Panc1 (cell line): Measurements from ENCODE around the gene LYZL1. TPM values are rescaled to one million over a fixed set of nuclear protein-coding genes. Genes with fewer than 3 reads are reported as not detected.

ENCODE experiments used
- ATAC-seq: fragments of 200-7000 bp; cut with Tn5 transposase; 2 replicates; pipeline ENCODE4 v1.9.1; 2020; ENCODE audit warnings: mild to moderate bottlenecking, moderate library complexity
- BruUV-seq: library from RNA; stranded (reverse); fragments of 400-500 nt; replicated peaks from 2 replicates; lab custom pipeline; 2021; lab: Mats Ljungman, UMichigan
- CTCF ChIA-PET: fragments of 300-600 bp; sonication (Branson Sonifier 250); formaldehyde crosslinking; loops from one replicate; lab custom pipeline; 2022; ENCODE audit warnings: antibody characterized with exemption; lab: Charles Lee
- POLR2A ChIA-PET: fragments of 300-600 bp; sonication (Branson Sonifier 250); formaldehyde crosslinking; loops from one replicate; lab custom pipeline; 2022; ENCODE audit warnings: antibody characterized with exemption; lab: Charles Lee
- DNase-seq: peaks from one replicate; pipeline ENCODE4 v3.0.0-alpha.2; 2010; ENCODE audit warnings: low read depth, low spot score
- H3K27ac ChIP-seq: 2 replicates; pipeline ENCODE4 v1.5.1; 2011; ENCODE audit warnings: mild to moderate bottlenecking, low read length, inconsistent platforms
- H3K27me3 ChIP-seq: fragments of 200-500 bp; sonication (Bioruptor generic); 2 replicates; pipeline ENCODE4 v1.6.0; 2014; ENCODE audit warnings: low read length, inconsistent platforms; ENCODE audit not compliant: control insufficient read depth, insufficient read depth
- H3K36me3 ChIP-seq: fragments of 200-500 bp; sonication (Bioruptor generic); 2 replicates; pipeline ENCODE4 v1.5.1; 2014; ENCODE audit warnings: inconsistent platforms, mild to moderate bottlenecking, low read length, moderate library complexity; ENCODE audit not compliant: control insufficient read depth, insufficient read depth
- H3K4me1 ChIP-seq: 2 replicates; pipeline ENCODE4 v1.5.1; 2011; ENCODE audit warnings: inconsistent platforms, mild to moderate bottlenecking, low read length, moderate library complexity; ENCODE audit not compliant: control insufficient read depth, insufficient read depth
- H3K4me3 ChIP-seq, 2 experiments: 2 replicates each; pipeline ENCODE4 v1.5.1; 2011 to 2012; ENCODE audit warnings: low read depth in 2 of 2, low read length in 2 of 2, mild to moderate bottlenecking in 2 of 2, inconsistent platforms in 1 of 2, moderate library complexity in 1 of 2
- H3K9me3 ChIP-seq: fragments of 200-500 bp; sonication (Bioruptor generic); 2 replicates; pipeline ENCODE4 v1.5.1; 2014; ENCODE audit warnings: low read depth, mild to moderate bottlenecking, inconsistent platforms, low read length, moderate library complexity; ENCODE audit not compliant: control insufficient read depth, insufficient read depth
- POLR2AphosphoS5 ChIP-seq: IDR thresholded peaks from 2 replicates; pipeline ENCODE4 v1.6.1; 2012; ENCODE audit warnings: mild to moderate bottlenecking, low read depth, low read length, moderate library complexity
- SIN3A ChIP-seq: IDR thresholded peaks from 2 replicates; pipeline ENCODE4 v1.6.1; 2012; ENCODE audit warnings: low read depth, mild to moderate bottlenecking, low read length, moderate library complexity, borderline replicate concordance; ENCODE audit not compliant: insufficient read depth
- TCF7L2 ChIP-seq: IDR thresholded peaks from 2 replicates; pipeline ENCODE4 v1.6.1; 2011; ENCODE audit warnings: mild to moderate bottlenecking, low read depth, low read length, inconsistent platforms
- in situ Hi-C: cut with HindIII; loops from 2 replicates; pipeline ENCODE4 v1.10.0; 2016; ENCODE audit warnings: low sequenced_read_pairs, low pct_unique_long_range_greater_than_20kb
- intact Hi-C: fragments of 100-400 bp; cut with micrococcal nuclease; formaldehyde crosslinking; loops from one replicate; pipeline ENCODE4 v1.10.0; 2022; ENCODE audit not compliant: unreplicated experiment
- total RNA-seq: library from RNA; stranded (reverse); gene quantifications from one replicate; pipeline ENCODE4 v1.2.1, GENCODE V29; 2021; ENCODE audit not compliant: unreplicated experiment
- TF ChIP-seq, protein P1 (sequence below): fragments of 450-650 bp; IDR thresholded peaks from 2 replicates; pipeline ENCODE4 v1.5.1; 2017; ENCODE audit warnings: mild to moderate bottlenecking
- TF ChIP-seq, protein P2 (sequence below), 2 experiments: IDR thresholded peaks; 2 replicates each; pipeline ENCODE4 v1.6.1; 2011 to 2012; ENCODE audit warnings: low read depth in 2 of 2, control low read depth in 1 of 2, low read length in 1 of 2, mild to moderate bottlenecking in 1 of 2, moderate library complexity in 1 of 2; ENCODE audit not compliant: insufficient read depth in 1 of 2

The LYZL1 gene
- total RNA-seq, 1 experiment from 2014 or later, result not detected

DNA sequence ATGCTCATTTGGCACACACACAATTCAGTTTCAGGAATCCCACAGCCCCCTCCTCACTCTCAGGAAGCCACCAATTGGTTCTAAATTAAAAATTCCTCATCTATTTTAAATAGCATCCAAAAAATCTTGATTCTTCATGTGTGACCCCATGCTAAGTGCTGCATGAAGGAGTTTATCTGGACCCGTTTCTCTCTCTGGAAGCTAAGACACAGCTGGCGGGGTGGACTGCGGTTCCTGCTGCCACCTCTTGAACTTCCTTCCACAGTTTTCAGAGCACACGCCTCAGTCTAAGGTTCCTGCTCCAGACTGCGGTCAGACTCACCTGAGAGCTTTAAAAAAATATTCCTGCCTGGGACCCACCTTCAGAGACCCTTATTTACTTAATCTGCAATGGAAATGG, 34.5 kb downstream of the LYZL1 start:
- no peaks in the 10 kb centered on the region for H3K36me3 ChIP-seq
- no peak overlapping the region for H3K27ac ChIP-seq
- no peaks in the 10 kb centered on the region for H3K27me3 ChIP-seq
- intact Hi-C loops (no loop called here), in situ Hi-C loops (no loop called here)
- POLR2A ChIA-PET, result no interaction called here
- DNase-seq (no peak), ATAC-seq (no peak)
- TF ChIP-seq TCF7L2 (no peak), POLR2AphosphoS5 (no peak), SIN3A (no peak)
- TF ChIP-seq, protein P1, sequence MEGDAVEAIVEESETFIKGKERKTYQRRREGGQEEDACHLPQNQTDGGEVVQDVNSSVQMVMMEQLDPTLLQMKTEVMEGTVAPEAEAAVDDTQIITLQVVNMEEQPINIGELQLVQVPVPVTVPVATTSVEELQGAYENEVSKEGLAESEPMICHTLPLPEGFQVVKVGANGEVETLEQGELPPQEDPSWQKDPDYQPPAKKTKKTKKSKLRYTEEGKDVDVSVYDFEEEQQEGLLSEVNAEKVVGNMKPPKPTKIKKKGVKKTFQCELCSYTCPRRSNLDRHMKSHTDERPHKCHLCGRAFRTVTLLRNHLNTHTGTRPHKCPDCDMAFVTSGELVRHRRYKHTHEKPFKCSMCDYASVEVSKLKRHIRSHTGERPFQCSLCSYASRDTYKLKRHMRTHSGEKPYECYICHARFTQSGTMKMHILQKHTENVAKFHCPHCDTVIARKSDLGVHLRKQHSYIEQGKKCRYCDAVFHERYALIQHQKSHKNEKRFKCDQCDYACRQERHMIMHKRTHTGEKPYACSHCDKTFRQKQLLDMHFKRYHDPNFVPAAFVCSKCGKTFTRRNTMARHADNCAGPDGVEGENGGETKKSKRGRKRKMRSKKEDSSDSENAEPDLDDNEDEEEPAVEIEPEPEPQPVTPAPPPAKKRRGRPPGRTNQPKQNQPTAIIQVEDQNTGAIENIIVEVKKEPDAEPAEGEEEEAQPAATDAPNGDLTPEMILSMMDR, result no peak
- TF ChIP-seq, protein P2, sequence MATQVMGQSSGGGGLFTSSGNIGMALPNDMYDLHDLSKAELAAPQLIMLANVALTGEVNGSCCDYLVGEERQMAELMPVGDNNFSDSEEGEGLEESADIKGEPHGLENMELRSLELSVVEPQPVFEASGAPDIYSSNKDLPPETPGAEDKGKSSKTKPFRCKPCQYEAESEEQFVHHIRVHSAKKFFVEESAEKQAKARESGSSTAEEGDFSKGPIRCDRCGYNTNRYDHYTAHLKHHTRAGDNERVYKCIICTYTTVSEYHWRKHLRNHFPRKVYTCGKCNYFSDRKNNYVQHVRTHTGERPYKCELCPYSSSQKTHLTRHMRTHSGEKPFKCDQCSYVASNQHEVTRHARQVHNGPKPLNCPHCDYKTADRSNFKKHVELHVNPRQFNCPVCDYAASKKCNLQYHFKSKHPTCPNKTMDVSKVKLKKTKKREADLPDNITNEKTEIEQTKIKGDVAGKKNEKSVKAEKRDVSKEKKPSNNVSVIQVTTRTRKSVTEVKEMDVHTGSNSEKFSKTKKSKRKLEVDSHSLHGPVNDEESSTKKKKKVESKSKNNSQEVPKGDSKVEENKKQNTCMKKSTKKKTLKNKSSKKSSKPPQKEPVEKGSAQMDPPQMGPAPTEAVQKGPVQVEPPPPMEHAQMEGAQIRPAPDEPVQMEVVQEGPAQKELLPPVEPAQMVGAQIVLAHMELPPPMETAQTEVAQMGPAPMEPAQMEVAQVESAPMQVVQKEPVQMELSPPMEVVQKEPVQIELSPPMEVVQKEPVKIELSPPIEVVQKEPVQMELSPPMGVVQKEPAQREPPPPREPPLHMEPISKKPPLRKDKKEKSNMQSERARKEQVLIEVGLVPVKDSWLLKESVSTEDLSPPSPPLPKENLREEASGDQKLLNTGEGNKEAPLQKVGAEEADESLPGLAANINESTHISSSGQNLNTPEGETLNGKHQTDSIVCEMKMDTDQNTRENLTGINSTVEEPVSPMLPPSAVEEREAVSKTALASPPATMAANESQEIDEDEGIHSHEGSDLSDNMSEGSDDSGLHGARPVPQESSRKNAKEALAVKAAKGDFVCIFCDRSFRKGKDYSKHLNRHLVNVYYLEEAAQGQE (IDR thresholded peaks at IDR 0.05; ENCODE audit: insufficient read depth in 1 of 2, low read depth in 2 of 2, low read length in 1 of 2), result no peak
- CTCF ChIA-PET, result no interaction called here
- no peak overlapping the region for H3K4me3 ChIP-seq
- no TSS peak for BruUV-seq
- no peaks in the 10 kb centered on the region for H3K4me1 ChIP-seq
- no peaks in the 10 kb centered on the region for H3K9me3 ChIP-seq

DNA sequence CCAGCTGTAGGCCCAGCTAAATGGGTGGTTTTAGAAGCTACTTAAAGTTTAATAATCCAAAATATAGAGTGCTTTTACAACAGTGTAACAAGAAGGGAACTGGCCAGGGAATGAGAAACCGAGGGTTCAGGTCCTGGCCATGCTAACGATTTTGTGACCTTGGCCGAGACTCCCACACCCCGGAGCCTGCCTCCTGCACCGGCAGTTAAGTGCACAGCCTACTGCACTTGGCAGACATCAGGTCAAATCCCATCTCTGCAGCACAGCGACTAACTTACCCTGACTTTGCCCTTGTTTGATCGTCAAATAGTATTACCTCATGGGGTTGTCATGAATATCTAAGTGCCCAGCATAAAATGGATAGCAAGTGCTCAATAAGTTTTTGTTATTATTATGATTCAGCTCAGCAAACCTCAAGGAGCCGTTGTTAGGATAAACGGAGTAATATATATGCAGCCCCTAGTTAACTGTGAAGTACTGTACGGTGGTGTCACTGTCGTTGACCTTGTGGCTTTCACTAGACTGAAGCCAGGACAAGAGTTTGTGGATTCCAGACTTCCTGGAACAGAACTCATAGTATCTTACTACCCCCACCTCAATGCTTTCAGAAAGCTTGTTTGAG, 35.5 kb downstream of the LYZL1 start:
- no peaks in the 10 kb centered on the region for H3K9me3 ChIP-seq
- H3K4me3 ChIP-seq, result no peak overlapping the region
- no peak for TF ChIP-seq SIN3A
- TF ChIP-seq, protein P1, result no peak
- TF ChIP-seq, protein P2 (IDR thresholded peaks at IDR 0.05; ENCODE audit: insufficient read depth in 1 of 2, low read depth in 2 of 2, low read length in 1 of 2), result no peak
- intact Hi-C loops, result no loop called here
- no peaks in the 10 kb centered on the region for H3K36me3 ChIP-seq
- ChIA-PET CTCF (no interaction called here), POLR2A (no interaction called here)
- H3K27ac ChIP-seq, result no peak overlapping the region
- no TSS peak for BruUV-seq
- no peaks in the 10 kb centered on the region for H3K27me3 ChIP-seq
- no peak for DNase-seq
- ATAC-seq, result no peak
- in situ Hi-C loops, result no loop called here
- no peaks in the 10 kb centered on the region for H3K4me1 ChIP-seq
